RWPE2 (cell line): ENCODE data around the gene RSRC1.
A peak's percentile ranks its signal among the peaks of the same experiment; 100 is the strongest.

Experiments
- ATAC-seq: fragments of 200-7000 bp; cut with Tn5 transposase; 3 replicates; pipeline ENCODE4 v1.9.1; 2021; ENCODE audit warnings: low read depth
- DNase-seq: peaks from one replicate; pipeline ENCODE4 v3.0.0-alpha.2; 2020; ENCODE audit warnings: low spot score
- H3K27ac ChIP-seq: fragments of 450-650 bp; 2 replicates; pipeline ENCODE4 v1.5.1; 2017; ENCODE audit warnings: mild to moderate bottlenecking; ENCODE audit not compliant: poor library complexity, severe bottlenecking
- H3K27me3 ChIP-seq: fragments of 250-450 bp; sonication (Bioruptor Pico); 2 replicates; pipeline ENCODE4 v1.5.1; 2021; ENCODE audit warnings: mild to moderate bottlenecking, moderate library complexity; ENCODE audit not compliant: insufficient read depth, poor library complexity, severe bottlenecking
- H3K36me3 ChIP-seq: fragments of 250-450 bp; sonication (Bioruptor Pico); 2 replicates; pipeline ENCODE4 v1.5.1; 2020; ENCODE audit warnings: low read depth, mild to moderate bottlenecking, moderate library complexity
- H3K4me1 ChIP-seq: fragments of 250-450 bp; sonication (Bioruptor Pico); 2 replicates; pipeline ENCODE4 v1.5.1; 2021; ENCODE audit warnings: mild to moderate bottlenecking, moderate library complexity; ENCODE audit not compliant: insufficient read depth, poor library complexity, severe bottlenecking
- H3K4me3 ChIP-seq: fragments of 250-450 bp; sonication (Bioruptor Pico); 2 replicates; pipeline ENCODE4 v1.5.1; 2021; ENCODE audit warnings: mild to moderate bottlenecking, moderate library complexity; ENCODE audit not compliant: severe bottlenecking
- H3K9me3 ChIP-seq: fragments of 250-450 bp; sonication (Bioruptor Pico); 2 replicates; pipeline ENCODE4 v1.5.1; 2021; ENCODE audit warnings: mild to moderate bottlenecking, moderate library complexity; ENCODE audit not compliant: severe bottlenecking
- TF ChIP-seq, protein P1 (sequence below): fragments of 450-650 bp; IDR thresholded peaks from one replicate; pipeline ENCODE4 v1.5.1; 2017; ENCODE audit warnings: mild to moderate bottlenecking, moderate library complexity; ENCODE audit not compliant: poor library complexity, severe bottlenecking

The RSRC1 gene

DNA sequence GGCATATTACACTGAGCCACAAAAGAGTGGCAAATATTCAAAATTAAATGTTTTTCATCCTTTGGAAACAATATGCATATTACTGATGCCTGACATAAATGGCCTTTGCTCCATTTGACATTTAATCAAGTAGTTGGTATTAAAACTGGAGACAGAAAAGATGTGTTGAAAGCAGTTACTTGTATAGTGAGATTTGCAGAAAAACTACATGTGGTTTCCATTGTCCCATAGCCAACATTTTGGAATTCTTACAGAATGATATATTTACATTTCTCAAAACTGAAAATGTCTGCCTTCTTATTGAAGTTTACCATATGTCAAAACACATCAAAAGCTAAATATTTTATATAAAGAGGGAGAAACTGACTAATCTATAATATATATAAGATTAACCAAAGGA, 25.2 kb upstream of the RSRC1 start:
- H3K36me3 ChIP-seq, result no peaks in the 10 kb centered on the region
- DNase-seq (no peak), ATAC-seq (no peak)
- no peak overlapping the region for H3K27ac ChIP-seq
- no peaks in the 10 kb centered on the region for H3K4me1 ChIP-seq
- TF ChIP-seq, protein P1, sequence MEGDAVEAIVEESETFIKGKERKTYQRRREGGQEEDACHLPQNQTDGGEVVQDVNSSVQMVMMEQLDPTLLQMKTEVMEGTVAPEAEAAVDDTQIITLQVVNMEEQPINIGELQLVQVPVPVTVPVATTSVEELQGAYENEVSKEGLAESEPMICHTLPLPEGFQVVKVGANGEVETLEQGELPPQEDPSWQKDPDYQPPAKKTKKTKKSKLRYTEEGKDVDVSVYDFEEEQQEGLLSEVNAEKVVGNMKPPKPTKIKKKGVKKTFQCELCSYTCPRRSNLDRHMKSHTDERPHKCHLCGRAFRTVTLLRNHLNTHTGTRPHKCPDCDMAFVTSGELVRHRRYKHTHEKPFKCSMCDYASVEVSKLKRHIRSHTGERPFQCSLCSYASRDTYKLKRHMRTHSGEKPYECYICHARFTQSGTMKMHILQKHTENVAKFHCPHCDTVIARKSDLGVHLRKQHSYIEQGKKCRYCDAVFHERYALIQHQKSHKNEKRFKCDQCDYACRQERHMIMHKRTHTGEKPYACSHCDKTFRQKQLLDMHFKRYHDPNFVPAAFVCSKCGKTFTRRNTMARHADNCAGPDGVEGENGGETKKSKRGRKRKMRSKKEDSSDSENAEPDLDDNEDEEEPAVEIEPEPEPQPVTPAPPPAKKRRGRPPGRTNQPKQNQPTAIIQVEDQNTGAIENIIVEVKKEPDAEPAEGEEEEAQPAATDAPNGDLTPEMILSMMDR, result no peak
- H3K4me3 ChIP-seq, result no peak overlapping the region
- no peaks in the 10 kb centered on the region for H3K9me3 ChIP-seq
- H3K27me3 ChIP-seq, result peaks cover 13% of the 10 kb centered on the region

DNA sequence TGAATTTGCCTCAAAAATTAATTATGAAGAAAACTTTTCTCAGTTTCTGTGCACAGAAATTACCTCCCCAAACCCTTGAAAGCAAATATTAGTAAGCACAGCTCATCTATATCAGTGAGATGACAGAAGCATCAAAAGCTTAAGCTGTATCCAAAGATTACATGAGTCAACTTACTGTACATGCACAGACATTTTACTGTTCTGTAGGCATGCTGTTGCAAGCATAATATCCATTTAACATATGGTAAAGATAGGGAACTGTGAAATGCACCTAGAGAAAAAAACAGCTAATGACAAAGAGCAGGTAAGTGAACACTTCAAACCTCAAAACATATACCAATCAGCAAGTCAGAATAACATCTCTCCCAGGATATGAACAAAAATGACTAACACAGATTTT, 24.5 kb upstream of the RSRC1 start:
- H3K4me3 ChIP-seq, result no peak overlapping the region
- peak; percentile 70 for ATAC-seq
- no peak overlapping the region for H3K27ac ChIP-seq
- H3K36me3 ChIP-seq, result no peaks in the 10 kb centered on the region
- no peaks in the 10 kb centered on the region for H3K4me1 ChIP-seq
- no peaks in the 10 kb centered on the region for H3K9me3 ChIP-seq
- TF ChIP-seq, protein P1, result no peak
- DNase-seq, result no peak
- peaks cover 15% of the 10 kb centered on the region for H3K27me3 ChIP-seq

DNA sequence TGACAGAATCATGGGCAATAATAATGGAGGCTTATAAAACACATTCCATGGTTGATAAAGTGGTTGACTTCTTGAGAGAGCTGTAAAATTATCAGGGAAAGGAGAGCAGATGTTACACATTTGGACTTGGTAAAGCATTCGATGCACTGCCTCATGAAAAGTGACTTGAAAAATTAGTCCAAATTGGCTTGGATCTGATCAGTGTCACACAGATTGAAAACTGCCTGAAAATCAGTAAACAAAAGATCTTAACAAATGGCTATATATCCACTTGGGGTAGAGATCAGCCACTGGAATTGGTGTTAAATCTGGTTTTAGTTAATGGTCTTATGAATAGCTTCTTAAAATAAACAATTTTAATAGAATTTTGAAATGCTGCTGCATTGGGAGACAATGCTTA, 24.0 kb upstream of the RSRC1 start:
- ATAC-seq (no peak), DNase-seq (no peak)
- Histone ChIP-seq H3K36me3 (no peaks in the 10 kb centered on the region), H3K4me1 (no peaks in the 10 kb centered on the region), H3K27me3 (peaks cover 17% of the 10 kb centered on the region), H3K4me3 (no peak overlapping the region), H3K27ac (no peak overlapping the region), H3K9me3 (no peaks in the 10 kb centered on the region)
- TF ChIP-seq, protein P1, result no peak

DNA sequence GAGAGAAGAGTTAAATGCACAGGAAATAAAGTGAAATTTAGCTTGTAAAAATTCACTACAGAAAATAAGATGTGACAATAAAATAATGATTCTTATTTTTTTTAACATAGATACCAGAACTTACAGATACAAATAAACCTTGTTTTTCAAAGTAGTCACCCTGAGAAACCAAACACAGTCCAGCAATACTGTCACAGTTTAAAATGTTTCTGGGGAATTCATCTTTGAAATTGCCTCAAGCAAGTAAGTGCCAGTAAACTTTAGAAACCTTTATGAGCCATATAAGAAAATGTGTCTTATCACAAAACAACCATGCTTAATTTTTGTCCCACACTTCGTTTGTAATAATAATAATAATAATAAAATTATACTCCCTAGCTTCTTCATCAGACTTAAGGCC, 23.5 kb upstream of the RSRC1 start:
- Histone ChIP-seq H3K4me1 (no peaks in the 10 kb centered on the region), H3K36me3 (no peaks in the 10 kb centered on the region), H3K9me3 (no peaks in the 10 kb centered on the region), H3K27me3 (peaks cover 22% of the 10 kb centered on the region), H3K27ac (no peak overlapping the region), H3K4me3 (no peak overlapping the region)
- TF ChIP-seq, protein P1, result no peak
- DNase-seq, result no peak
- ATAC-seq, result no peak

DNA sequence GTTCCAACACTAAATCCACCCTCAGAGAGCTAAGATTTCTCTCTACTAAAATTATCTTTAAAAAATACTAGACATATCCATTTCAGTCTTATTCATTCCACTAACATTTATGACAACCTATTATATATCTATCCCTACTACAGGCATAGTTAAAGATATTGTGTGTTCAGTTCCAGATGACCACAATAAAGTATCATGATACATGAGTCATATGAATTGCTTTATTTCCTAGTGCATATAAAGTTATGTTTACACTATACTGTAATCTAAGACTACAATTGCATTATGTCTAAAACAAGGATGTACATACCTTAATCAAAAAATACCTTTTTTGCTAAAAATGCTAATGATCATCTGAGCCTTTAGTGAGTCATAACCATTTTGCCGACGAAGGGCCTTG, 23.1 kb upstream of the RSRC1 start:
- H3K9me3 ChIP-seq, result no peaks in the 10 kb centered on the region
- ATAC-seq (peak; percentile 68), DNase-seq (no peak)
- H3K27me3 ChIP-seq, result peaks cover 24% of the 10 kb centered on the region
- TF ChIP-seq, protein P1, result no peak
- no peak overlapping the region for H3K4me3 ChIP-seq
- no peaks in the 10 kb centered on the region for H3K4me1 ChIP-seq
- no peaks in the 10 kb centered on the region for H3K36me3 ChIP-seq
- no peak overlapping the region for H3K27ac ChIP-seq
